Choroid plexus epithelial cell (primary cell): ENCODE data around the gene GET3.
"Not testable (repeated sequence)": the region's sequence is repeated elsewhere in the genome, so short reads cannot be mapped to it uniquely, and the experiment has no call there.

Experiments used
- DNase-seq: peaks from one replicate; pipeline ENCODE4 v3.0.0-alpha.2; 2010; ENCODE audit warnings: low read depth
- H3K4me3 ChIP-seq: 2 replicates; pipeline ENCODE4 v1.5.1; 2011; ENCODE audit warnings: low read depth, mild to moderate bottlenecking, control low read depth, low read length, moderate library complexity
- CTCF ChIP-seq: conservative IDR thresholded peaks from 2 replicates; pipeline ENCODE4 v1.5.1; 2011; ENCODE audit warnings: low read depth, mild to moderate bottlenecking, control low read depth, inconsistent platforms, low read length, moderate library complexity

GET3 gene

GRCh38 chr19:12793290-12794195 is 56.2 kb downstream of the GET3 start:
- H3K4me3 ChIP-seq, result peak overlapping the region; percentile 100
- no peak for TF ChIP-seq CTCF
- DNase-seq, result peak; percentile 96

GRCh38 chr19:12794196-12794941 is 57.1 kb downstream of the GET3 start:
- peak overlapping the region; percentile 100 for H3K4me3 ChIP-seq
- DNase-seq, result peak; percentile 66
- no peak for TF ChIP-seq CTCF

- no peak for TF ChIP-seq CTCF
- no peak for DNase-seq
- peak overlapping the region; percentile 100 for H3K4me3 ChIP-seq
Measured at GRCh38 chr19:12794971-12795381, 57.7 kb downstream of the GET3 start.

- peak; percentile 87 for DNase-seq
- peak overlapping the region; percentile 20 for H3K4me3 ChIP-seq
- TF ChIP-seq CTCF, result peak; percentile 95
Measured at GRCh38 chr19:12796146-12797071, 59.1 kb downstream of the GET3 start.

GRCh38 chr19:12797141-12797587 is 59.9 kb downstream of the GET3 start:
- DNase-seq, result no peak
- TF ChIP-seq CTCF, result no peak
- no peak overlapping the region for H3K4me3 ChIP-seq

- DNase-seq, H3K4me3 ChIP-seq: not testable (repeated sequence)
Measured at GRCh38 chr19:12797607-12798006, 60.3 kb downstream of the GET3 start.
